HG03066 (cell line): Measurements from ENCODE around the gene ALDH1L2.
"Not testable (repeated sequence)": the region's sequence is repeated elsewhere in the genome, so short reads cannot be mapped to it uniquely, and the experiment has no call there.

ENCODE experiments used
- ATAC-seq: cut with Tn5 transposase; IDR thresholded peaks from one replicate; pipeline ENCODE4 v1.9.1; 2021; ENCODE audit warnings: low read depth; ENCODE audit not compliant: unreplicated experiment

ALDH1L2 gene

DNA sequence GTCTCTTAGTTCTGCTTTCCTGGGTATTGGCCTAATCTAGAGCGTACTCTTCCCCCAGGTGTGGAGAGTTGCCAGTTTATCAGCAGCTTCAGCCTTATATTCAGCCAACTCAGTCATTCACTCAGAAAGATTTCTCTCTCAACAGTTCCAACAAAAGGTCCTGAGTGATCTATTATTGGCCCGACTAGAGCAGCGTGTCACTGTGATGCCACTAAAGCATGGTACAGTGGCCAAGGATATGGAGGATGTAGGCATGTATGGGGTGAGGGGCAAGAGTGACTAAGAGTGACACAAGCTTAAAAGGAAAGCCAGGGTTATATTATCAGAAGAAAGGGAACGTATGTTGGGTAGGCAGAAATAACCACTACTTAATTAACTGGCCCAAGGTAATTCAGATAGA, 93.3 kb downstream of the ALDH1L2 start:
- no peak for ATAC-seq

DNA sequence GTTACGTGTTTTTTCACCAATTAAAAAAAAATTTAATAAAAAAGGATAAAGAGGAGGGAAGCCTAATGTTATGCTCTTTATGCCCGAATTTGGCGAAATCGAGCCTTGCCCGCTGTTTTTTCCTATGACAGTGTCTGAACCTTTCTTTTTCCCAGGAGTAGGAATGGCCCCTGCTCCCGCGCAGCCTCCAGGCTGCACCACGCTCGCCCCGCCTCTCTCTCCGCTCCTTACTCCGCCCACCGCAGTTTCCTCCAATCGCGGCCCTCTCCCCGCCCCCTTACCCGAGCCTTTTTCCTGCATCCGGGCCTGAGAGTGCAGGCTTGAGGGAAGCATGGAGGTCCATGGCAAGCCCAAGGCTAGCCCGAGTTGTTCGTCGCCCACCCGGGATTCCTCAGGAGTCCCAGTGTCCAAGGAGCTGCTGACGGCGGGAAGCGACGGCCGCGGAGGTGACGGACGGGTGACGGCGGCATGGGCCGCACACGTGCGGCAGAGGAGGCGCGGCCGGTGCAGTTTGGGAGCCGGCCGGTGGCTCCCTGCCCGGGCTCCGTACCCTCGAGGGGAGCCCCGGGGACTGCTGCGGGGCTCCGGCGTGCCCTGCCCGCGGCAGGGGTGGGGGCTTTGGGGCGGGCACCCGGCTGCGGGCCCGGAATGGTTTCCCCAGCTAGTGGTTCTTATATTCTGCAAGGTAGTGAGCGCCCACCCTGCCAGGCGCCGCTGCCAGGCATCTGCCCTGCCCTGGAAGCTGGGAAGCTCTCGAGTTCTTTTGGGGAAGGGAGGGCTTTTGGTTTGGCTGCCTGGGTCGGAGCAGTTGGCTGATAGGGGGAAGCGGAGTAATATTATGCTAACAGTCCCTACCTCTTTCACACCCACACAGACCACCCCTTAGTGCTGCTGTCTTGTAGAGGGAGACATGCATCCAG, 98.0 kb downstream of the ALDH1L2 start, which contains the start of gene NOPCHAP1:
Gene NOPCHAP1, plus strand, starts transcription at position 295 of the 920 bp plus-strand sequence. Its CDS starts 37 bp downstream, at position 332.
- peak; percentile 99 for ATAC-seq

DNA sequence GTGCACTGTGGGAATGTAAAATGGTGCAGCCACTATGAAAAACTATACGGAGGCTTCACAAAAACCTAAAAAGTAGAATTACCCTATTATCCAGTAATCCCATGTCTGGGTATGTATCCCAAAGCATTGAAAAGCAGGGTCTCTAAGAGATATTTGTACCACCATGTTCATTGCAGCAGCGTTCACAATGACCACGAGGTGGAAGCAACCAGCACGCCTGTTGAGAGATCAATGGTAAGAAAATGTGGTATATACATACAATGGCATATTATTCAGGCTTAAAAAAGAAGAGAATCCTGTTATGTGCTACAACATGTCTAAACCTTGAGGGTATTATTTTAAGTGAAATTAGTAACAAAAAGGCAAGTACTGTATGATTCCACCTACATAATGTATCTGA, 99.1 kb downstream of the ALDH1L2 start:
- no peak for ATAC-seq

DNA sequence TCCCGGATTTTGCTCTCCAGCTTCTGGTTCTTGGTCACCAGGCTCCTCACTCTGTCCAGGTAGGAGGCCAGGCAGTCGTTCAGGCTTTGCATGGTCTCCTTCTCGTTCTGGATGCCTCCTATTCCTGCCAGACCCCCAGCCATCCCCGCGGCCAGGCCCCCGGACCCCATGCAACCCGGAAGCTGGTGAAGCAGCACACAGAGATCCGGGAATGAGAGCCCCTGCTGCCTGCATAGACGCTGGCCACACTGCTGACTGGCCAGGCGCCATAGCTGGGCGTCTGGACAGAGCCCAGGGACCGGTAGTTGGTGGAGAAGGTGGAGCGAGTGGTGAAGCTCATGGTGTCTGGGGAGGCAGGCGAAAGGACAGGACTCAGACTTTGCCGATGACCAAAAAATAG, 106.6 kb downstream of the ALDH1L2 start:
- not testable (repeated sequence) for ATAC-seq

DNA sequence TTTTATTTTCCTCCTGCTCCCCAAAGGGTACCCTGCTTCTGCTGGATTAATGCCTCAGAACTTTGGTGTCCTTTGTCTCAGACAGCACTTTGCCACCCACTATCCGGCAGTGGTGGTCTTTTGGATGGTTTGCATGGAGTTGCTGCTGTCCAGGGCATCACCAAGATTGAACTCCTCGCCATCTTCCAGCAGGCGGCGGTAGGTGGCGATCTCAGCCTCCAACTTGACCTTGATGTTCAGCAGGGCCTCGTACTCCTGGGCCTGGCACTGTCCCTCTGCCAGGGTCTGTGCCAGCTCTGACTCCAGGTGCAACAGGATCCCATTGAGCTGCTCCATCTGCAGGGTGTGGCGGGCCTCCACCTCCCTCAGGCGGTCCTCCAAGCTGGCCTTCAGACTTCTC, 107.6 kb downstream of the ALDH1L2 start:
- ATAC-seq, result no peak

DNA sequence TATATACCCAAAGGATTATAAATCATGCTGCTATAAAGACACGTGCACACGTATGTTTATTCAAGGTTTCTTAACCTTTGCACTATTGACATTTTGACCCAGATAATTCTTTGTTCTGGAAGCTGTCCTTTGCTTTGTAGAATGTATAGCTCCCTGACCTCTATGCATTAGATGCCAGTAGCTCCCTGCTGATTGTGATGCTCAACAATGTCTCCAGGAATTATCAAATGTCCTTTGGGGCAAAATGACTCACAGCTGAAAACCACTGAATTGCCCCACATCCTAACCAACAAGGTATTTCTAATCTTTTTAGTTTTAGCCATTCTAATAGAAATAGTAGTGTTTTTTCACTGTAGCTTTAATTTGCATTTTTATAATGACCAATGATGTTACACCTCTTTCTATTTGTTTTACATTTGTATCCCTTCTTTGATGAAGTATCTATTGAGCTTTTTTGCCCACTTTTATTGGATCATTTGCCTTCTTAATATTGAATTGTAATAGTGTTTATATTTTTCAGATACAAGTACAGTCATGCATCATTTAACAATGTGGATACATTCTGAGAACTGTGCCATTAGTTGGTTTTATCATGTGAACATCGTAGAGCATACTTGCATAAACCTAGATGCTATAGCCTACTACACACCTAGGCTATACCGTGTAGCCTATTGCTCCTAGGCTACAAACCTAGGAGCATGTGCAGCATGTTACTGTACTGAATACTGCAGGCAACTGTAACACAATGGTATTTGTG, 108.5 kb downstream of the ALDH1L2 start:
- ATAC-seq, result no peak

DNA sequence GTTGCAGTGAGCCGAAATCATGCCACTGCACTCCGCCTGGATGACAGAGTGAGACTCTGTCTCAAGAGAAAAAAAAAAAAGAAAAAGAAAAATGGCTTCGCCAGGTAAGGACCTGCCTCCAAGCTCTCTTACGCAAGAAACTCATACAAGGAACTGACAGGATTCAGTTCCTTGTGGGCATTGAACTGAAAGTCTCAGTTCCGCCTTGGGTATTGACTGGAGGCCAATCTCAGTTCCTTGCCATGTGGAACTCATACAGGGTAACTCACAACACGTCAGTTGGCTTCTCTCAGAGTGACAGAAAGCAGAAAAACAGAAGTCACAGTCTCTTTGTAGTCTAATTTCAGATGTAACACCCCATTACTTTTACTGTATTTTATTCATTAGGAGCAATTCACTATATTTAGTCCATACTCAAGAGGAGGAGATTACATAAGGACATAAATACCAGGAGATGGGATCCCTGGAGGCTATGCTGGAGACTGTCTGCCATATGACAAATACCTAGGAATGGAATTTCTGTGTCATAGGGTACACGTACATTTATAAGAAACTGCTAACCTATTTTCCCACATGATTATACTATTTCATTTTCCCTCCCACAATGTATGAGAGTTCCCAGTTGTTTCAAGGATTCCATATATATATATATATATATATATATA, 109.5 kb downstream of the ALDH1L2 start:
- ATAC-seq, result peak; percentile 98

DNA sequence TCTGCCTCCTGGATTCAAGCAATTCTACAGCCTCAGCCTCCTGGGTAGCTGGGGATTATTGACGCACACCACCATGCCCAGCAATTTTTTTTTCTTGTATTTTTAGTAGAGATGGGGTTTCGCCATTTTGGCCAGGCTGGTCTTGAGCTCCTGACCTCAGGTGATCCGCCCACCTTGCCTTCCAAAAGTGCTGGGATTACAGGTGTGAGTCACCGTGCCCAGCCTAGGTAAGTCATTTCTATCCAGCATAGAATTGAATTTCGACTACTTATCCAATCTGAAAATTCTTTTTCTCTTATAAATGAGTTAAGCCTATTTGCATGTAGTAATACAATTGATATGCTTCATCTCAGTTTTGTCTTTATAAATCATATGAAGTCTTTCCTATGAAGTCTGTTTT, 111.0 kb downstream of the ALDH1L2 start:
- ATAC-seq, result no peak

DNA sequence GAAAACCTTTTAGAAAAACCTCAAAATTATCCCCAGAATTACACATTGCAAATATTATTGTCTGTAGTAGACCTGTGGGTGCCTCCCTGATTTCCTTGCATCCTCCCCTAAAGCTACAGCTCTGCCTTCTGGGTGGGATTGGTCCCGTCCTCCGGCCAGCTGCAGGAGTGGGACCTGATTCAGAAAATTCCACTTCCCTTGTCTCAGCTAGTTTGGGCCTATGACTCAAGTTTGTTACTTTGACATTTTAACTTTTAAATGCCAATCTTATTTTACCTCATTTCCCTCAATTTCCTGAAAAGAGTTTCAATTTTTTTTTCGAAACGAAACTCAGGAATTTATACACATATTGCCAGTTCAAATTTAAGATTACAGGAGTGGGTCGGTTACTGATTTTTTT, 113.0 kb downstream of the ALDH1L2 start:
- ATAC-seq, result no peak
